Brain pericyte (primary cell): Measurements from ENCODE around the gene PRKRA.
"Not testable (repeated sequence)": the region's sequence is repeated elsewhere in the genome, so short reads cannot be mapped to it uniquely, and the experiment has no call there.

Source experiments
- DNase-seq: peaks from one replicate; pipeline ENCODE4 v3.0.0-alpha.2; 2012; ENCODE audit warnings: low read depth, low spot score

Gene PRKRA

GRCh38 chr2:178457390-178457886 lies 6.5 kb upstream of the PRKRA start:
- no peak for DNase-seq

- DNase-seq = no peak
Measured at GRCh38 chr2:178455947-178456346, 5.0 kb upstream of the PRKRA start.

- DNase-seq = no peak
Measured at GRCh38 chr2:178452870-178453269, 1.9 kb upstream of the PRKRA start.

GRCh38 chr2:178452334-178452733 lies 1.4 kb upstream of the PRKRA start:
- DNase-seq = no peak

GRCh38 chr2:178450524-178450773 lies 526 bp downstream of the PRKRA start:
- no peak for DNase-seq

GRCh38 chr2:178449700-178450523 lies 1.1 kb downstream of the PRKRA start:
- DNase-seq = no peak

GRCh38 chr2:178448968-178449661 lies 1.9 kb downstream of the PRKRA start:
- DNase-seq = no peak

GRCh38 chr2:178441426-178441825 lies 9.5 kb downstream of the PRKRA start:
- no peak for DNase-seq

GRCh38 chr2:178436662-178437061 lies 14.3 kb downstream of the PRKRA start:
- DNase-seq = no peak

GRCh38 chr2:178429336-178429735 lies 21.6 kb downstream of the PRKRA start:
- DNase-seq = no peak

- DNase-seq = no peak
Measured at GRCh38 chr2:178428396-178428806, 22.6 kb downstream of the PRKRA start.

GRCh38 chr2:178427458-178427857 lies 23.5 kb downstream of the PRKRA start:
- DNase-seq = no peak

- no peak for DNase-seq
Measured at GRCh38 chr2:178426388-178426787, 24.6 kb downstream of the PRKRA start.

- DNase-seq = no peak
Measured at GRCh38 chr2:178425255-178425827, 25.6 kb downstream of the PRKRA start.

GRCh38 chr2:178423746-178424145 lies 27.2 kb downstream of the PRKRA start:
- not testable (repeated sequence) for DNase-seq

- no peak for DNase-seq
Measured at GRCh38 chr2:178422097-178422496, 28.9 kb downstream of the PRKRA start.

GRCh38 chr2:178420463-178420999 lies 30.4 kb downstream of the PRKRA start:
- DNase-seq = no peak

GRCh38 chr2:178419123-178419522 lies 31.9 kb downstream of the PRKRA start:
- no peak for DNase-seq

- no peak for DNase-seq
Measured at GRCh38 chr2:178418426-178418825, 32.5 kb downstream of the PRKRA start.

- DNase-seq = no peak
Measured at GRCh38 chr2:178417916-178418315, 33.1 kb downstream of the PRKRA start.

- DNase-seq = no peak
Measured at GRCh38 chr2:178415979-178416378, 35.0 kb downstream of the PRKRA start.
